ENCODE data around the gene SUPT3H. TPM values are rescaled to one million over a fixed set of nuclear protein-coding genes. Genes with fewer than 3 reads are reported as not detected.

SUPT3H gene
- polyA plus RNA-seq, 1 donor (not counting 4 experiments of a cell fraction or from before 2014, with no cell fraction given), result 7.6 TPM

GRCh38 chr6:44809258-44809657 is 568.5 kb downstream of the SUPT3H start:
- dilution Hi-C loops (cut with MboI; ENCODE audit: extremely low pct_ligation_motif_present, low sequenced_read_pairs), result no loop called here
- Histone ChIP-seq H3K4me1 (ENCODE audit: control insufficient read depth, extremely low read depth, insufficient read depth, low read length) (no peaks in the 10 kb centered on the region), H4K20me1 (ENCODE audit: control insufficient read depth, extremely low read depth, insufficient read depth, low read length) (no peaks in the 10 kb centered on the region), H3K36me3 (ENCODE audit: control insufficient read depth in 2 of 2, extremely low read depth in 1 of 2, insufficient read depth in 2 of 2, low read length in 2 of 2) (no peaks in the 10 kb centered on the region), H3K4me2 (ENCODE audit: control insufficient read depth, extremely low read depth, insufficient read depth, low read depth, low read length) (no peak overlapping the region), H2AFZ (ENCODE audit: control insufficient read depth, low read length) (no peak overlapping the region), H3K9me1 (ENCODE audit: control insufficient read depth, extremely low read depth, insufficient read depth, low read length) (no peaks in the 10 kb centered on the region), H3K27ac (ENCODE audit: control insufficient read depth, insufficient read depth, low read length) (no peak overlapping the region), H3K9me3 (ENCODE audit: control insufficient read depth, low read depth, low read length) (no peaks in the 10 kb centered on the region), H3K27me3 (ENCODE audit: control insufficient read depth, extremely low read depth, insufficient read depth, low read length) (no peaks in the 10 kb centered on the region), H3K4me3 (ENCODE audit: control insufficient read depth in 2 of 3, extremely low read depth in 1 of 3, insufficient read depth in 2 of 3, low read depth in 1 of 3, low read length in 3 of 3) (no peak overlapping the region), H3K79me2 (ENCODE audit: control insufficient read depth, insufficient read depth, low read length) (no peaks in the 10 kb centered on the region), H3K9ac (ENCODE audit: control insufficient read depth, extremely low read depth, insufficient read depth, low read length) (no peak overlapping the region)
- no peak for TF ChIP-seq EZH2 (IDR thresholded peaks at IDR 0.05; ENCODE audit: low read length)
- TF ChIP-seq, protein P1, sequence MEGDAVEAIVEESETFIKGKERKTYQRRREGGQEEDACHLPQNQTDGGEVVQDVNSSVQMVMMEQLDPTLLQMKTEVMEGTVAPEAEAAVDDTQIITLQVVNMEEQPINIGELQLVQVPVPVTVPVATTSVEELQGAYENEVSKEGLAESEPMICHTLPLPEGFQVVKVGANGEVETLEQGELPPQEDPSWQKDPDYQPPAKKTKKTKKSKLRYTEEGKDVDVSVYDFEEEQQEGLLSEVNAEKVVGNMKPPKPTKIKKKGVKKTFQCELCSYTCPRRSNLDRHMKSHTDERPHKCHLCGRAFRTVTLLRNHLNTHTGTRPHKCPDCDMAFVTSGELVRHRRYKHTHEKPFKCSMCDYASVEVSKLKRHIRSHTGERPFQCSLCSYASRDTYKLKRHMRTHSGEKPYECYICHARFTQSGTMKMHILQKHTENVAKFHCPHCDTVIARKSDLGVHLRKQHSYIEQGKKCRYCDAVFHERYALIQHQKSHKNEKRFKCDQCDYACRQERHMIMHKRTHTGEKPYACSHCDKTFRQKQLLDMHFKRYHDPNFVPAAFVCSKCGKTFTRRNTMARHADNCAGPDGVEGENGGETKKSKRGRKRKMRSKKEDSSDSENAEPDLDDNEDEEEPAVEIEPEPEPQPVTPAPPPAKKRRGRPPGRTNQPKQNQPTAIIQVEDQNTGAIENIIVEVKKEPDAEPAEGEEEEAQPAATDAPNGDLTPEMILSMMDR (optimal IDR thresholded peaks at IDR 0.05 in 1 of 3, IDR thresholded peaks at IDR 0.05 in 1 of 3, conservative IDR thresholded peaks at IDR 0.05 in 1 of 3; ENCODE audit: extremely low read depth in 1 of 3, insufficient read depth in 2 of 3, low read length in 3 of 3), result no peak
- no peak for FAIRE-seq
- DNase-seq (ENCODE audit: low read depth, low spot score), result no peak

DNA sequence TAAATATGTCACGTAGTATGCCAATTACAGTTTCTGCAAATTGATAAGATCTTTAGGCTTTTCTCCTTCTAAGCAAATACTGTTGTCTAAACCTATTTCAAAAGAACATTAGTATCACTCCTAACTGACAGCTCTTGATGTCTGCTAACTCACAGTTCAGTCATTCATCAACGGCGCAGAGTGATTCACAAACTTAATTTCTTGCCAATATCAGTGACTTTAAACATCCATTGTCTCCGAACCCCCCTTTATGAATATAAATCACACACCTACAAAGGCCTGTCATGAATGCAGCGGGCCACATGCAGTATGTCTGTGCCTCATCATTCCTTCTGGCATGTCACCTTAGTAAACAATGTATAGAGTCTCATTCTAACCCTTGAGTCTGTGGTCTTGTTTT is 569.6 kb downstream of the SUPT3H start:
- Histone ChIP-seq H3K9me3 (ENCODE audit: control insufficient read depth, low read depth, low read length) (no peaks in the 10 kb centered on the region), H4K20me1 (ENCODE audit: control insufficient read depth, extremely low read depth, insufficient read depth, low read length) (no peaks in the 10 kb centered on the region), H3K9me1 (ENCODE audit: control insufficient read depth, extremely low read depth, insufficient read depth, low read length) (no peaks in the 10 kb centered on the region), H3K27me3 (ENCODE audit: control insufficient read depth, extremely low read depth, insufficient read depth, low read length) (peaks cover 2% of the 10 kb centered on the region), H2AFZ (ENCODE audit: control insufficient read depth, low read length) (no peak overlapping the region), H3K9ac (ENCODE audit: control insufficient read depth, extremely low read depth, insufficient read depth, low read length) (no peak overlapping the region), H3K4me2 (ENCODE audit: control insufficient read depth, extremely low read depth, insufficient read depth, low read depth, low read length) (no peak overlapping the region), H3K79me2 (ENCODE audit: control insufficient read depth, insufficient read depth, low read length) (no peaks in the 10 kb centered on the region), H3K4me1 (ENCODE audit: control insufficient read depth, extremely low read depth, insufficient read depth, low read length) (no peaks in the 10 kb centered on the region), H3K27ac (ENCODE audit: control insufficient read depth, insufficient read depth, low read length) (no peak overlapping the region), H3K36me3 (ENCODE audit: control insufficient read depth in 2 of 2, extremely low read depth in 1 of 2, insufficient read depth in 2 of 2, low read length in 2 of 2) (no peaks in the 10 kb centered on the region), H3K4me3 (ENCODE audit: control insufficient read depth in 2 of 3, extremely low read depth in 1 of 3, insufficient read depth in 2 of 3, low read depth in 1 of 3, low read length in 3 of 3) (no peak overlapping the region)
- FAIRE-seq, result no peak
- no peak for DNase-seq (ENCODE audit: low read depth, low spot score)
- TF ChIP-seq EZH2 (IDR thresholded peaks at IDR 0.05; ENCODE audit: low read length), result no peak
- TF ChIP-seq, protein P1 (optimal IDR thresholded peaks at IDR 0.05 in 1 of 3, IDR thresholded peaks at IDR 0.05 in 1 of 3, conservative IDR thresholded peaks at IDR 0.05 in 1 of 3; ENCODE audit: extremely low read depth in 1 of 3, insufficient read depth in 2 of 3, low read length in 3 of 3), result no peak
- dilution Hi-C loops (cut with MboI; ENCODE audit: extremely low pct_ligation_motif_present, low sequenced_read_pairs), result no loop called here
